Thyroid gland (tissue), 4 donors: Measurements from ENCODE around the gene THRSP. TPM values are rescaled to one million over a fixed set of nuclear protein-coding genes. Genes with fewer than 3 reads are reported as not detected.

Source experiments
- DNase-seq, 2 donors: peaks; one replicate each; pipeline ENCODE4 v3.0.0-alpha.2; 2019
- H3K27ac ChIP-seq, 3 donors: fragments of 200-600 bp; sonication (generic); 1 replicate in 2 of 3; 2 replicates in 1 of 3; pipeline ENCODE4 v1.5.1; 2016 to 2019; ENCODE audit warnings: mild to moderate bottlenecking in 1 of 3, moderate library complexity in 1 of 3
- H3K27me3 ChIP-seq: fragments of 200-600 bp; sonication (generic); one replicate; pipeline ENCODE4 v1.5.1; 2019
- H3K36me3 ChIP-seq, 2 donors: fragments of 200-600 bp; sonication (generic); one replicate each; pipeline ENCODE4 v1.5.1; 2016 to 2019
- H3K4me1 ChIP-seq, 2 donors: fragments of 200-600 bp; sonication (generic); one replicate each; pipeline ENCODE4 v1.5.1; 2017 to 2019
- H3K4me3 ChIP-seq, 3 donors: fragments of 200-600 bp; sonication (generic); replicated peaks in 1 of 3; 1 replicate in 2 of 3; 2 replicates in 1 of 3; pipeline ENCODE4 v1.5.1; 2016; ENCODE audit warnings: mild to moderate bottlenecking in 1 of 3
- H3K9me3 ChIP-seq: fragments of 200-600 bp; sonication (generic); one replicate; pipeline ENCODE4 v1.5.1; 2017
- POLR2A ChIP-seq, 2 donors: fragments of 450-650 bp; IDR thresholded peaks; one replicate each; pipeline ENCODE4 v1.6.1; 2017; ENCODE audit warnings: antibody characterized with exemption in 2 of 2, mild to moderate bottlenecking in 2 of 2, moderate library complexity in 1 of 2
- WGBS, 2 donors: methylation state at CpG; one replicate each; pipeline ENCODE4 v1.1.5; 2017; 5-methylcytosine and 5-hydroxymethylcytosine counted together
- intact Hi-C: fragments of 100-400 bp; cut with DNase I; formaldehyde crosslinking; loops from one replicate; pipeline ENCODE4 v1.15.1; 2023
- total RNA-seq, 4 donors: library from RNA; depleted of rRNA; stranded (reverse); fragments of >200 nt; gene quantifications; one replicate each; pipeline ENCODE4 v1.2.3, GENCODE V29; 2016
- TF ChIP-seq, protein P1 (sequence below), 6 experiments: fragments of 200-600 bp in 3 of 6; fragments of 450-650 bp in 3 of 6; sonication (generic) in 3 of 6; IDR thresholded peaks; one replicate each; pipeline ENCODE4 v1.5.1; 2016 to 2019; ENCODE audit warnings: antibody characterized with exemption in 6 of 6, mild to moderate bottlenecking in 2 of 6, inconsistent platforms in 1 of 6, moderate library complexity in 1 of 6

THRSP gene
- total RNA-seq, 4 donors from 2014 or later = 0.67 to 7.2 (median 2.8) TPM; not detected in 1

DNA sequence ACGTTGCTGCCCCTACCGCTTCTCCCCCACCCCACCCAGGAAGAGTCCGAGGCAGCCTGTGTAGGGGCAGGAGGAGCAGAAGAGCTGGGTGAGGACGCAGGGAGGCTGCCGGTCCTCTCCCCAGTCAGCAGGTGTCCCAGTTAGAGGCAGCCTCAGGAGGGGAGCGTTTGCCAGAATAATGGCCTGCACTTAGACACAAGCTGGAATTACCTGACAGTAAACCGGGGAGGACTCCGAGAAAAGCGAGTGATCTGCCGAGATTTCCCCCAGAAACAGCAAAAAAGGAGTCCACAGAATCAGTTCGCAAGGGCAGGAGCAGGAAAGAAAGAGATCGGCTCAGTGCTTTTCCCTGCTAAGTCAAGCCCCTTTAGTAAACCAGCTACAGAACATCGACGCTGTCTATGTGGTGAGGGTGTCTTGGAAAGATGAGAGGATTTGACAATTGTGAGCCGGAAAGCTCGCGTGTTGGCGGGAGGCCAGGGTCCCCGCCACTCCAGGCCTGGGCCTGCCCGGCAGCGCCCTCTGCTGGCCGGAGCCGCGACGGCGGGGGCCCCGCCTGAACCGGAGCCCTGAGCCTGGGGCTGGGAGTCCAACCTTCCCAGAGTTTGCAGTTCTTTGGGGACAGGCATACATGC lies 17.7 kb upstream of the THRSP start:
- intact Hi-C loops = no loop called here

DNA sequence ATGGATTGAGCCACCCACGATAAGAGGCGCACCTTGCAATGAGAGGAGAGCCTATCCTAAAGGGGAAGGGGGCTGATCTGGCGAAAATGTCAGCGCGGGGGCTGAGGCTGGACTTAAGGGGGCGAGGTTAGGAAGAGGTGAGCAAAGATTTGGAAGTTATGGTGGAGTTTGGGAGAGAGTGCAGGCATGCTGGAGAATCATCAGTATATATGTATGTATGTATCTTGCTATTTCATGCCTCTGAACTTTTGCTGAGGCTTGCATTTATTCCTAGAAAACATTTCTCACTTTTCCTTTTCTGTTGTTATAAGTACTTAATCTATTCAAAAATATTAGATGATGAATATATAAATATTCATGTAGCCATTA lies 17.2 kb upstream of the THRSP start:
- H3K4me1 ChIP-seq = peaks cover 8 to 30% of the 10 kb centered on the region in 2 donors
- no peaks in the 10 kb centered on the region for H3K36me3 ChIP-seq
- H3K9me3 ChIP-seq = no peaks in the 10 kb centered on the region
- WGBS, 2 donors = 16 to 30% methylated on average over 6 of the region's 6 CpGs
- TF ChIP-seq, protein P1, sequence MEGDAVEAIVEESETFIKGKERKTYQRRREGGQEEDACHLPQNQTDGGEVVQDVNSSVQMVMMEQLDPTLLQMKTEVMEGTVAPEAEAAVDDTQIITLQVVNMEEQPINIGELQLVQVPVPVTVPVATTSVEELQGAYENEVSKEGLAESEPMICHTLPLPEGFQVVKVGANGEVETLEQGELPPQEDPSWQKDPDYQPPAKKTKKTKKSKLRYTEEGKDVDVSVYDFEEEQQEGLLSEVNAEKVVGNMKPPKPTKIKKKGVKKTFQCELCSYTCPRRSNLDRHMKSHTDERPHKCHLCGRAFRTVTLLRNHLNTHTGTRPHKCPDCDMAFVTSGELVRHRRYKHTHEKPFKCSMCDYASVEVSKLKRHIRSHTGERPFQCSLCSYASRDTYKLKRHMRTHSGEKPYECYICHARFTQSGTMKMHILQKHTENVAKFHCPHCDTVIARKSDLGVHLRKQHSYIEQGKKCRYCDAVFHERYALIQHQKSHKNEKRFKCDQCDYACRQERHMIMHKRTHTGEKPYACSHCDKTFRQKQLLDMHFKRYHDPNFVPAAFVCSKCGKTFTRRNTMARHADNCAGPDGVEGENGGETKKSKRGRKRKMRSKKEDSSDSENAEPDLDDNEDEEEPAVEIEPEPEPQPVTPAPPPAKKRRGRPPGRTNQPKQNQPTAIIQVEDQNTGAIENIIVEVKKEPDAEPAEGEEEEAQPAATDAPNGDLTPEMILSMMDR (IDR thresholded peaks at IDR 0.05) = no peak
- no peak for TF ChIP-seq POLR2A (IDR thresholded peaks at IDR 0.05)
- H3K4me3 ChIP-seq = no peak overlapping the region
- intact Hi-C loops = no loop called here
- no peak for DNase-seq
- no peaks in the 10 kb centered on the region for H3K27me3 ChIP-seq
- H3K27ac ChIP-seq = peak overlapping the region in 2 of 3 donors; percentile 40 to 82

More for the DNA sequence above, 17.7 kb upstream of the THRSP start:
- no peak for TF ChIP-seq POLR2A (IDR thresholded peaks at IDR 0.05)
- TF ChIP-seq, protein P1 (IDR thresholded peaks at IDR 0.05) = peak; percentile 75 to 99 (median 97)
- Histone ChIP-seq H3K4me3 (peak overlapping the region in 2 of 3 donors; percentile 35 to 40), H3K27ac (peak overlapping the region; percentile 40 to 82 (median 73)), H3K9me3 (no peaks in the 10 kb centered on the region), H3K36me3 (no peaks in the 10 kb centered on the region), H3K27me3 (no peaks in the 10 kb centered on the region), H3K4me1 (peaks cover 8 to 29% of the 10 kb centered on the region in 2 donors)
- DNase-seq = peak; percentile 86 to 87
- 4 to 5% methylated on average over 25 to 28 of the region's 28 CpGs for WGBS, 2 donors

DNA sequence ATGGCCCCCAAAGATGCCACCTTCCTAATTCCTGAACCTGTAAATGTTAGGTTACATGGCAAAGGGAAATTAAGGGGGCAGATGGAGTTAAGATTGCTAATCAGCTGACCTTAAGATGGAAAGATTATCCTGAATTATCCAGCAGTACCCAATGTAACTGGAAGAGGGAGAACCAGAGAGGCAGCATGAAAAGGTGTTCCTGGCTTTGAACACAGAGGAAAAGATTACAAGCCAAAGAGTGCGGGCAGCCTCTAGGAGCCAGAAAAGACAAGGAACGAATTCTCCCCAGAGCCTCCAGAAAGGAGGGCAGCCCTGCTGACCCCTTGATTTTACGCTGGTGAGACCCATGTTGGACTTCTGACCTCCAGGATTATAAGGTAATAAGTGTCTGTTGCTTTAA lies 15.1 kb upstream of the THRSP start:
- Histone ChIP-seq H3K27me3 (no peaks in the 10 kb centered on the region), H3K4me1 (peaks cover 8 to 34% of the 10 kb centered on the region in 2 donors), H3K36me3 (no peaks in the 10 kb centered on the region), H3K4me3 (no peak overlapping the region), H3K9me3 (no peaks in the 10 kb centered on the region), H3K27ac (no peak overlapping the region)
- intact Hi-C loops = no loop called here
- no peak for DNase-seq
- WGBS, 2 donors = 88 to 93% methylated on average over 3 of the region's 3 CpGs
- no peak for TF ChIP-seq POLR2A (IDR thresholded peaks at IDR 0.05)
- TF ChIP-seq, protein P1 (IDR thresholded peaks at IDR 0.05) = no peak

DNA sequence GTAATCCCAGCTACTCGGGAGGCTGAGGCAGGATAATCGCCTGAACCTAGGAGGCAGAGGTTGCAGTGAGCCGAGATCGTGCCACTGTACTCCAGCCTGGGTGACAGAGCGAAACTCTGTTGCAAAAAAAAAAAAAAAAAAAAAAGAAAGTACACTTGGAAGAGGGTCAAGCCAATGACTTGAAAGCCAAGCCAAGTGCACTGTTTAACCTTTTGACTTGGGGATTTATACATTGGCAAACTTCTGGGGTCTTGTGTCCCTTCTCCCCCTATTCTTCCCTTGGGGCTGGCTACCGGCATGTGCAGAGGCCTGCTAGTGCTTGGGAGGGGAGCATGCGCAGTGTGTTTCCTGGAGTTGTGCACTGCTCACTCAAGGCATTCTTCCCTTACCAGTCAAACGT lies 14.3 kb upstream of the THRSP start:
- Histone ChIP-seq H3K9me3 (no peaks in the 10 kb centered on the region), H3K4me1 (peaks cover 8 to 34% of the 10 kb centered on the region in 2 donors), H3K27ac (peak overlapping the region in 1 of 3 donors; percentile 36), H3K27me3 (no peaks in the 10 kb centered on the region), H3K4me3 (no peak overlapping the region), H3K36me3 (no peaks in the 10 kb centered on the region)
- WGBS, 2 donors = 63 to 66% methylated on average over 8 of the region's 8 CpGs
- peak in 1 of 2 donors; percentile 12 for DNase-seq
- TF ChIP-seq, protein P1 (IDR thresholded peaks at IDR 0.05) = no peak
- no peak for TF ChIP-seq POLR2A (IDR thresholded peaks at IDR 0.05)
- intact Hi-C loops = no loop called here

DNA sequence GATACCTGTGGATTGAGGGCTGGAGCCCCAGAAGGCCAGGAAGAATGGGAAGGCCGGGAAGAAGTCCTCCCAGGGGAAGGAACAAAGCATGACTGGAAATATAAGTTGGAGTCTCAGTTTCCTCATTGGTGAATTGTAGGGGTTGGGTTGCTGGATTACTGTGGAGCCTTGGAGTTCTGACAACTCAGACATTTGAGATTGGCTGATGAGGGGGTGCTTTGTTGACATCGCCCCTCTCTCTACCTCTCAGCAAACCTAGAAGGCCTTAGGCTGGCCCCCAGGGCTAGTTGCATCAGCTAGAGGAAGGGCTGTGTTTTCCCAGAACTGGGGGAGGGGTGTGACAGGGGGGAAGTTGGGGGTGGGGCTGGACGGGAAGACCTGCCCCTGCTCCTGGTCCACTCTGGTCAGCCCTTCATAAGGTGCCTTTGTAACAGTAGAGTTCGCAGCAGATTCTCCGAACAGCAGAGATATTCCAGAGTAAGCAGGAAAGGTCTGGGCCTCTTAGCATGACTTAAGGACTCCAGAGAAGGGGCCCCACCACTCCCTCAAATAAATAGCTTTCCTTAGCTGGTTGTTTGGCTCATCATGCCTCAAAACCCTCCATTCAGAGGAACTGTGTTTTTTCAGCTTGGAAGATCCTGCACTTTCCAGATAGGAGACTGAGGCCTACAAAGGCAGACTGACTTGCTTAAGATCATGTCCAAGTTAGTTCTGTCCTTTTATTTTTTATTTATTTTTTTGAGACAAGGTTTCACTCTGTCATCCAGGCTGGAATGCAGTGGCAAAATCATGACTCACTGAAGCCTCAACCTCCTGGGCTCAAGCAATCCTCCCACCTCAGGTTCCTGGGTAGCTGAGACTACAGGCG lies 12.5 kb upstream of the THRSP start:
- H3K4me3 ChIP-seq = no peak overlapping the region
- no peak for TF ChIP-seq POLR2A (IDR thresholded peaks at IDR 0.05)
- no peaks in the 10 kb centered on the region for H3K36me3 ChIP-seq
- H3K9me3 ChIP-seq = no peaks in the 10 kb centered on the region
- DNase-seq = no peak
- peak overlapping the region in 1 of 3 donors; percentile 24 for H3K27ac ChIP-seq
- H3K4me1 ChIP-seq = peaks cover 8 to 23% of the 10 kb centered on the region in 2 donors
- 79 to 80% methylated on average over 6 of the region's 6 CpGs for WGBS, 2 donors
- intact Hi-C loops = no loop called here
- no peaks in the 10 kb centered on the region for H3K27me3 ChIP-seq
